H1 (cell line): ENCODE results near the gene SOX13. TPM values are rescaled to one million over a fixed set of nuclear protein-coding genes. Genes with fewer than 3 reads are reported as not detected.

ENCODE experiments used
- CTCF ChIA-PET: fragments of 300-600 bp; sonication (Branson Sonifier 250); formaldehyde crosslinking; loops from one replicate; lab custom pipeline; 2021; ENCODE audit not compliant: partially characterized antibody; lab: Charles Lee
- POLR2A ChIA-PET: fragments of 300-600 bp; sonication (Branson Sonifier 250); formaldehyde crosslinking; loops from one replicate; lab custom pipeline; 2021; ENCODE audit warnings: inconsistent platforms; ENCODE audit not compliant: partially characterized antibody; lab: Charles Lee
- DNase-seq, 2 experiments: peaks; one replicate each; pipeline versions ENCODE4 v3.0.0 to v3.0.0-alpha.2; 2010 to 2022; ENCODE audit warnings: low spot score in 2 of 2, low read depth in 1 of 2, mixed read lengths in 1 of 2
- FAIRE-seq: peaks from 2 replicates; lab custom pipeline; 2011; peaks lifted over from hg19 to GRCh38; lab: Jason Lieb, UNC
- H2AFZ ChIP-seq: 2 replicates; pipeline ENCODE4 v1.8.1; 2012; ENCODE audit warnings: low read length, inconsistent platforms
- H2AK5ac ChIP-seq: 2 replicates; pipeline ENCODE4 v1.6.1; 2013; ENCODE audit warnings: low read depth, low read length
- H2BK120ac ChIP-seq: replicated peaks from 2 replicates; pipeline ENCODE3; 2013; ENCODE audit warnings: low read depth, low read length, inconsistent platforms
- H2BK12ac ChIP-seq: 2 replicates; pipeline ENCODE4 v1.6.1; 2013; ENCODE audit warnings: low read depth, low read length
- H2BK15ac ChIP-seq: 2 replicates; pipeline ENCODE4 v1.6.1; 2013; ENCODE audit warnings: low read length
- H2BK20ac ChIP-seq: 2 replicates; pipeline ENCODE4 v1.6.1; 2013; ENCODE audit warnings: low read length
- H2BK5ac ChIP-seq: 2 replicates; pipeline ENCODE4 v1.6.1; 2013; ENCODE audit warnings: low read depth, low read length
- H3K14ac ChIP-seq: 2 replicates; pipeline ENCODE4 v1.6.1; 2013; ENCODE audit warnings: inconsistent platforms; ENCODE audit not compliant: insufficient read length
- H3K18ac ChIP-seq: 2 replicates; pipeline ENCODE4 v1.6.1; 2013; ENCODE audit warnings: low read length; ENCODE audit errors: extremely low read depth
- H3K23ac ChIP-seq: 2 replicates; pipeline ENCODE4 v1.6.1; 2013; ENCODE audit warnings: inconsistent platforms; ENCODE audit not compliant: insufficient read length
- H3K23me2 ChIP-seq: 2 replicates; pipeline ENCODE4 v1.6.1; 2013; ENCODE audit warnings: low read depth, low read length
- H3K27ac ChIP-seq: 2 replicates; pipeline ENCODE4 v1.6.1; 2011; ENCODE audit warnings: low read depth, low read length, inconsistent platforms
- H3K27me3 ChIP-seq, 4 experiments: replicated peaks in 1 of 4; 1 replicate in 1 of 4; 2 replicates in 3 of 4; pipeline versions ENCODE4 v1.6.1 to v1.8.1; 2011 to 2013; ENCODE audit warnings: low read length in 3 of 4, mild to moderate bottlenecking in 3 of 4, inconsistent platforms in 2 of 4, mixed read lengths in 2 of 4, moderate library complexity in 1 of 4; ENCODE audit not compliant: control insufficient read depth in 3 of 4, insufficient read depth in 3 of 4; ENCODE audit errors: extremely low read depth in 1 of 4
- H3K36me3 ChIP-seq, 4 experiments: 2 replicates each; pipeline versions ENCODE4 v1.6.1 to v1.8.1; 2011 to 2013; ENCODE audit warnings: mild to moderate bottlenecking in 4 of 4, low read length in 3 of 4, moderate library complexity in 2 of 4, control low read depth in 1 of 4, inconsistent platforms in 1 of 4; ENCODE audit not compliant: insufficient read depth in 4 of 4, control insufficient read depth in 2 of 4
- H3K4ac ChIP-seq: replicated peaks from 2 replicates; pipeline ENCODE3; 2013; ENCODE audit warnings: low read length, low read depth, mixed read lengths, inconsistent platforms; ENCODE audit not compliant: insufficient read length
- H3K4me1 ChIP-seq, 4 experiments: replicated peaks in 1 of 4; 1 replicate in 1 of 4; 2 replicates in 3 of 4; pipeline versions ENCODE4 v1.6.1 to v1.8.1; 2011 to 2013; ENCODE audit warnings: low read length in 3 of 4, inconsistent platforms in 2 of 4, mixed read lengths in 1 of 4; ENCODE audit not compliant: insufficient read depth in 4 of 4, control insufficient read depth in 3 of 4
- H3K4me2 ChIP-seq, 2 experiments: 2 replicates each; pipeline versions ENCODE4 v1.6.1 to v1.8.1; 2011 to 2013; ENCODE audit warnings: low read depth in 2 of 2, low read length in 2 of 2, control low read depth in 1 of 2, inconsistent platforms in 1 of 2, mild to moderate bottlenecking in 1 of 2; ENCODE audit not compliant: insufficient read depth in 1 of 2
- H3K4me3 ChIP-seq, 4 experiments: fragments of 200-600, 300-600 bp in 1 of 4; sonication (generic), shearing (Covaris generic), sonication (Bioruptor Twin) in 1 of 4; 2 replicates each; pipeline versions ENCODE4 v1.5.1 to v1.8.1; 2011 to 2016; ENCODE audit warnings: low read length in 4 of 4, low read depth in 3 of 4, control low read depth in 2 of 4, inconsistent platforms in 2 of 4, mild to moderate bottlenecking in 2 of 4, mixed read lengths in 1 of 4, moderate library complexity in 1 of 4; ENCODE audit not compliant: insufficient read depth in 2 of 4; ENCODE audit errors: extremely low read depth in 1 of 4
- H3K56ac ChIP-seq: replicated peaks from 2 replicates; pipeline ENCODE3; 2013; ENCODE audit warnings: low read depth, mild to moderate bottlenecking, mixed read lengths, low read length, inconsistent platforms; ENCODE audit not compliant: insufficient read length
- H3K79me1 ChIP-seq: 2 replicates; pipeline ENCODE4 v1.6.1; 2013; ENCODE audit warnings: low read depth, low read length, control low read depth
- H3K79me2 ChIP-seq, 2 experiments: 2 replicates each; pipeline versions ENCODE4 v1.6.1 to v1.8.1; 2012 to 2013; ENCODE audit warnings: low read length in 2 of 2, mild to moderate bottlenecking in 2 of 2, inconsistent platforms in 1 of 2; ENCODE audit not compliant: insufficient read depth in 2 of 2, control insufficient read depth in 1 of 2
- H3K9ac ChIP-seq, 4 experiments: replicated peaks in 1 of 4; 1 replicate in 1 of 4; 2 replicates in 3 of 4; pipeline versions ENCODE4 v1.6.1 to v1.8.1; 2011 to 2013; ENCODE audit warnings: low read depth in 3 of 4, low read length in 3 of 4, control low read depth in 2 of 4, mild to moderate bottlenecking in 2 of 4, moderate library complexity in 2 of 4, inconsistent platforms in 1 of 4; ENCODE audit errors: extremely low read depth in 1 of 4
- H3K9me3 ChIP-seq, 2 experiments: 2 replicates each; pipeline versions ENCODE4 v1.6.1 to v1.8.1; 2012 to 2013; ENCODE audit warnings: mild to moderate bottlenecking in 2 of 2, moderate library complexity in 2 of 2, control low read depth in 1 of 2, inconsistent platforms in 1 of 2, low read depth in 1 of 2, low read length in 1 of 2, mixed read lengths in 1 of 2; ENCODE audit not compliant: insufficient read depth in 2 of 2
- H4K20me1 ChIP-seq, 2 experiments: replicated peaks in 1 of 2; 2 replicates each; pipeline versions ENCODE3 to v1.8.1; 2011 to 2013; ENCODE audit warnings: inconsistent platforms in 2 of 2, low read length in 2 of 2, mild to moderate bottlenecking in 1 of 2; ENCODE audit not compliant: insufficient read depth in 2 of 2, control insufficient read depth in 1 of 2
- H4K5ac ChIP-seq: 2 replicates; pipeline ENCODE4 v1.6.1; 2013; ENCODE audit warnings: low read length, low read depth, mixed read lengths, inconsistent platforms; ENCODE audit not compliant: insufficient read length
- H4K8ac ChIP-seq: 2 replicates; pipeline ENCODE4 v1.8.0; 2013; ENCODE audit warnings: mild to moderate bottlenecking, moderate library complexity, low read length, inconsistent platforms; ENCODE audit not compliant: insufficient read depth; ENCODE audit errors: extremely low read depth
- H4K91ac ChIP-seq: replicated peaks from 2 replicates; pipeline ENCODE3; 2013; ENCODE audit warnings: low read length, mixed read lengths, inconsistent platforms; ENCODE audit not compliant: insufficient read length
- ASH2L ChIP-seq: fragments of 200-600, 300-600 bp; sonication (generic); IDR thresholded peaks from one replicate; pipeline ENCODE4 v1.7.1; 2017; ENCODE audit warnings: low read length
- GABPA ChIP-seq: IDR thresholded peaks from 2 replicates; pipeline ENCODE4 v1.6.1; 2011; ENCODE audit warnings: mild to moderate bottlenecking, low read length, moderate library complexity, borderline replicate concordance; ENCODE audit not compliant: insufficient read depth
- HDAC6 ChIP-seq: IDR thresholded peaks from one replicate; pipeline ENCODE4 v1.7.1; 2012; ENCODE audit warnings: low read depth, mild to moderate bottlenecking, inconsistent platforms, low read length, moderate library complexity
- JUN ChIP-seq: IDR thresholded peaks from 2 replicates; pipeline ENCODE4 v1.6.1; 2011; ENCODE audit warnings: low read depth, mild to moderate bottlenecking, improper control_type of control experiment, low read length
- KDM1A ChIP-seq: fragments of 200-600, 300-600 bp; sonication (generic); IDR thresholded peaks from 2 replicates; pipeline ENCODE4 v1.7.1; 2016; ENCODE audit warnings: mild to moderate bottlenecking, low read length, borderline replicate concordance
- MAFK ChIP-seq: IDR thresholded peaks from 2 replicates; pipeline ENCODE4 v1.6.1; 2012; ENCODE audit warnings: low read depth, mild to moderate bottlenecking, improper control_type of control experiment, low read length
- NANOG ChIP-seq: IDR thresholded peaks from 2 replicates; pipeline ENCODE4 v1.6.1; 2011; ENCODE audit warnings: low read length, low read depth, mild to moderate bottlenecking, inconsistent platforms; ENCODE audit not compliant: insufficient read depth, poor library complexity, severe bottlenecking
- NRF1 ChIP-seq: IDR thresholded peaks from 2 replicates; pipeline ENCODE4 v1.6.1; 2011; ENCODE audit warnings: mild to moderate bottlenecking, low read depth, low read length, improper control_type of control experiment
- PHF8 ChIP-seq: fragments of 200-600 bp; sonication (generic); conservative IDR thresholded peaks from 2 replicates; pipeline ENCODE4 v1.7.1; 2012; ENCODE audit warnings: low read depth, mild to moderate bottlenecking, inconsistent platforms, low read length, moderate library complexity
- RAD21 ChIP-seq, 2 experiments: IDR thresholded peaks in 1 of 2; conservative IDR thresholded peaks in 1 of 2; 2 replicates each; pipeline ENCODE4 v1.6.1; 2011; ENCODE audit warnings: low read depth in 2 of 2, low read length in 2 of 2, improper control_type of control experiment in 1 of 2, inconsistent platforms in 1 of 2, mild to moderate bottlenecking in 1 of 2, moderate library complexity in 1 of 2
- TAF1 ChIP-seq: IDR thresholded peaks from 2 replicates; pipeline ENCODE4 v1.6.1; 2011; ENCODE audit warnings: mild to moderate bottlenecking, low read depth, low read length
- TAF7 ChIP-seq: optimal IDR thresholded peaks from 2 replicates; pipeline ENCODE3; 2011; ENCODE audit warnings: low read depth, mild to moderate bottlenecking, inconsistent platforms, low read length, moderate library complexity, borderline replicate concordance
- TEAD4 ChIP-seq: IDR thresholded peaks from 2 replicates; pipeline ENCODE4 v1.6.1; 2012; ENCODE audit warnings: low read depth, low read length, inconsistent platforms, mixed read lengths
- YY1 ChIP-seq: IDR thresholded peaks from 2 replicates; pipeline ENCODE4 v1.6.1; 2011; ENCODE audit warnings: low read depth, mild to moderate bottlenecking, low read length
- WGBS, 2 experiments: shearing (Covaris generic) in 1 of 2; methylation state at CpG; one replicate each; pipeline versions ENCODE4 v1.1.6 to v1.1.7; 2013 to 2015; ENCODE audit warnings: low lambda C conversion rate in 2 of 2, mixed read lengths in 2 of 2, inconsistent platforms in 1 of 2, low coverage in 1 of 2, missing lambda C conversion rate in 1 of 2; ENCODE audit not compliant: insufficient replicate concordance in 2 of 2, insufficient coverage in 1 of 2, insufficient read length in 1 of 2; ENCODE audit errors: extremely low coverage in 1 of 2, missing lambda C conversion rate in 1 of 2; 5-methylcytosine and 5-hydroxymethylcytosine counted together
- polyA plus RNA-seq, 7 experiments: library from polyadenylated mRNA; depleted of rRNA in 3 of 7; stranded (reverse) in 5 of 7; unstranded in 2 of 7; fragments of >200 nt in 5 of 7; fragments of 200-250 nt in 2 of 7; gene quantifications; 1 replicate in 5 of 7; 2 replicates in 1 of 7; 4 replicates in 1 of 7; pipeline versions ENCODE4 v1.2.1 to v1.2.3, GENCODE V29; 2011 to 2013; ENCODE audit warnings: missing spikeins in 2 of 7, mixed read lengths in 2 of 7
- total RNA-seq: library from RNA; stranded (reverse); fragmentation: NEBNext Ultra II Directional; extraction: Animal tissue kit (Norgen Biotek cat#: 25700); gene quantifications from 2 replicates; pipeline ENCODE4 v1.2.1, GENCODE V29; 2021

SOX13 gene
- total and polyA plus RNA-seq, 2 of the 8 experiments (the other 6 are each of a cell fraction or from before 2014, with no cell fraction given), result 113 to 173 TPM

- H4K91ac ChIP-seq, result no peak overlapping the region
- CTCF ChIA-PET, result interaction anchor here (0.8 to 11.3 kb wide), 8 partner anchors 9 to 263 kb away, joined by 3 to 261 read pairs (median 5); no protein-coding TSS in a partner anchor
- TF ChIP-seq GABPA, result no peak
- TF ChIP-seq YY1, result no peak
- no peak for TF ChIP-seq NANOG
- TF ChIP-seq HDAC6, result no peak
- TF ChIP-seq ASH2L, result no peak
- no peak for TF ChIP-seq JUN
- no peak for TF ChIP-seq TAF1
- TF ChIP-seq KDM1A, result no peak
- TF ChIP-seq TAF7, result no peak
- TF ChIP-seq NRF1, result no peak
- no peak for TF ChIP-seq MAFK
- no peak for TF ChIP-seq PHF8
- TF ChIP-seq TEAD4, result no peak
- no peak for TF ChIP-seq RAD21 (IDR thresholded peaks at IDR 0.05 in 1 of 2, conservative IDR thresholded peaks at IDR 0.05 in 1 of 2; ENCODE audit: low read depth in 2 of 2, low read length in 2 of 2)
Observed at GRCh38 chr1:204132718-204133117, 59.8 kb downstream of the SOX13 start.

More at GRCh38 chr1:204132718-204133117, 59.8 kb downstream of the SOX13 start:
- Histone ChIP-seq H3K56ac (no peak overlapping the region), H2AK5ac (no peak overlapping the region), H2BK12ac (no peak overlapping the region), H3K9ac (no peak overlapping the region), H3K4me2 (no peak overlapping the region), H3K23me2 (no peaks in the 10 kb centered on the region), H3K4ac (no peak overlapping the region), H3K23ac (no peak overlapping the region), H2BK15ac (no peak overlapping the region), H3K27me3 (no peaks in the 10 kb centered on the region; a peak in 1 of 7 replicates), H2AFZ (no peak overlapping the region), H3K4me3 (no peak overlapping the region), H4K20me1 (peaks cover 0 to 2% of the 10 kb centered on the region in 2 experiments), H3K79me1 (no peaks in the 10 kb centered on the region; the same call in 1 of the 2 replicates), H2BK120ac (no peak overlapping the region), H2BK20ac (no peak overlapping the region), H3K9me3 (no peaks in the 10 kb centered on the region), H3K36me3 (no peaks in the 10 kb centered on the region; a peak in 2 of 8 replicates), H4K5ac (no peak overlapping the region), H3K79me2 (no peaks in the 10 kb centered on the region), H3K27ac (no peak overlapping the region), H3K18ac (no peak overlapping the region), H2BK5ac (no peak overlapping the region), H3K14ac (no peak overlapping the region), H3K4me1 (peaks cover 4 to 12% (median 6%) of the 10 kb centered on the region in 4 experiments), H4K8ac (no peak overlapping the region)
- DNase-seq (no peak), FAIRE-seq (no peak)
- 98% methylated on average over 6 of the region's 6 CpGs; no CpG with 5 or more reads in 1 of the 2 experiments for WGBS, 2 experiments
- POLR2A ChIA-PET, result interaction anchor here (0.8 to 13.3 kb wide), 6 partner anchors 12 to 265 kb away, joined by 3 to 174 read pairs (median 10); partner anchors contain the start of genes ETNK2, SNRPE and SOX13
